AG04450 (cell line): ENCODE data around the gene EOMES. TPM values are rescaled to one million over a fixed set of nuclear protein-coding genes. Genes with fewer than 3 reads are reported as not detected.

Source experiments
- CTCF ChIA-PET: fragments of 300-600, 350-600 bp; formaldehyde crosslinking; extraction: SDS; loops from one replicate; lab custom pipeline; 2022; ENCODE audit warnings: antibody characterized with exemption, inconsistent platforms; lab: Charles Lee
- POLR2A ChIA-PET: fragments of 350-600 bp; formaldehyde crosslinking; extraction: SDS; loops from one replicate; lab custom pipeline; 2021; ENCODE audit warnings: antibody characterized with exemption, inconsistent platforms; lab: Yijun Ruan, JAX
- DNase-seq: peaks from one replicate; pipeline ENCODE4 v3.0.0-alpha.2; 2011; ENCODE audit warnings: low read depth, low spot score
- H3K27ac ChIP-seq: one replicate; pipeline ENCODE4 v1.5.1; 2012; ENCODE audit warnings: low read depth, low read length, control low read depth
- H3K27me3 ChIP-seq: one replicate; pipeline ENCODE4 v1.6.0; 2012; ENCODE audit warnings: low read length; ENCODE audit not compliant: control insufficient read depth, insufficient read depth
- H3K4me3 ChIP-seq: 2 replicates; pipeline ENCODE4 v1.5.1; 2011; ENCODE audit warnings: mild to moderate bottlenecking, low read depth, low read length, control low read depth
- H3K9me3 ChIP-seq: 2 replicates; pipeline ENCODE4 v1.5.1; 2012; ENCODE audit warnings: low read length; ENCODE audit not compliant: control insufficient read depth, insufficient read depth
- CTCF ChIP-seq: IDR thresholded peaks from 2 replicates; pipeline ENCODE4 v1.5.1; 2011; ENCODE audit warnings: low read depth, low read length, control low read depth, inconsistent platforms
- polyA plus RNA-seq: library from polyadenylated mRNA; depleted of rRNA; stranded (reverse); fragments of >200 nt; gene quantifications from 2 replicates; pipeline ENCODE4 v1.2.3, GENCODE V29; 2011

The EOMES gene
- polyA plus RNA-seq, 1 experiment = not detected

- no peak for DNase-seq
- POLR2A ChIA-PET = no interaction called here
- no peak for TF ChIP-seq CTCF
These were observed 30.8 kb upstream of the EOMES start for GRCh38 chr3:27752926-27753325.

GRCh38 chr3:27749643-27750042 lies 27.5 kb upstream of the EOMES start:
- DNase-seq = no peak
- TF ChIP-seq CTCF = no peak
- H3K4me3 ChIP-seq = no peak overlapping the region
- POLR2A ChIA-PET = no interaction called here
- no peak overlapping the region for H3K27ac ChIP-seq
- CTCF ChIA-PET = interaction anchor here (0.6 kb wide), 2 partner anchors 184 to 586 kb away, joined by 3 read pairs; no protein-coding TSS in a partner anchor
- no peaks in the 10 kb centered on the region for H3K9me3 ChIP-seq
- no peaks in the 10 kb centered on the region for H3K27me3 ChIP-seq

More at GRCh38 chr3:27752926-27753325, 30.8 kb upstream of the EOMES start:
- Histone ChIP-seq H3K9me3 (no peaks in the 10 kb centered on the region), H3K27me3 (no peaks in the 10 kb centered on the region), H3K4me3 (no peak overlapping the region), H3K27ac (no peak overlapping the region)
- CTCF ChIA-PET = no interaction called here

- DNase-seq = no peak
- Histone ChIP-seq H3K9me3 (no peaks in the 10 kb centered on the region), H3K27me3 (no peaks in the 10 kb centered on the region), H3K27ac (no peak overlapping the region), H3K4me3 (no peak overlapping the region)
- TF ChIP-seq CTCF = no peak
- ChIA-PET CTCF (interaction anchor here (1.0 kb wide), 1 partner anchor 35 kb away, joined by 6 read pairs; no protein-coding TSS in a partner anchor), POLR2A (no interaction called here)
These were observed 24.7 kb upstream of the EOMES start for GRCh38 chr3:27746838-27747237.

GRCh38 chr3:27740854-27741253 lies 18.7 kb upstream of the EOMES start:
- TF ChIP-seq CTCF = no peak
- no peak for DNase-seq
- Histone ChIP-seq H3K4me3 (no peak overlapping the region), H3K27me3 (peaks cover 3% of the 10 kb centered on the region), H3K27ac (no peak overlapping the region), H3K9me3 (no peaks in the 10 kb centered on the region)
- ChIA-PET CTCF (interaction anchor here (1.8 kb wide), 1 partner anchor 29 kb away, joined by 5 read pairs; no protein-coding TSS in a partner anchor), POLR2A (no interaction called here)

GRCh38 chr3:27737091-27737490 lies 15.0 kb upstream of the EOMES start:
- CTCF ChIA-PET = no interaction called here
- POLR2A ChIA-PET = no interaction called here
- no peak overlapping the region for H3K4me3 ChIP-seq
- no peak for DNase-seq
- H3K27me3 ChIP-seq = peaks cover 10% of the 10 kb centered on the region
- no peak overlapping the region for H3K27ac ChIP-seq
- H3K9me3 ChIP-seq = no peaks in the 10 kb centered on the region
- TF ChIP-seq CTCF = no peak
